Stimulated activated CD4-positive, alpha-beta T cell treated with anti-CD3 and anti-CD28 coated beads, TNF-alpha, amount 100 ng/mL, for 1 hour (primary cell): ENCODE results near the gene TM7SF2.

Source experiments
- DNase-seq, 3 donors: peaks; one replicate each; pipeline ENCODE4 v3.0.0-alpha.2; 2020; ENCODE audit warnings: low read depth in 3 of 3, low spot score in 1 of 3

TM7SF2 gene

DNA sequence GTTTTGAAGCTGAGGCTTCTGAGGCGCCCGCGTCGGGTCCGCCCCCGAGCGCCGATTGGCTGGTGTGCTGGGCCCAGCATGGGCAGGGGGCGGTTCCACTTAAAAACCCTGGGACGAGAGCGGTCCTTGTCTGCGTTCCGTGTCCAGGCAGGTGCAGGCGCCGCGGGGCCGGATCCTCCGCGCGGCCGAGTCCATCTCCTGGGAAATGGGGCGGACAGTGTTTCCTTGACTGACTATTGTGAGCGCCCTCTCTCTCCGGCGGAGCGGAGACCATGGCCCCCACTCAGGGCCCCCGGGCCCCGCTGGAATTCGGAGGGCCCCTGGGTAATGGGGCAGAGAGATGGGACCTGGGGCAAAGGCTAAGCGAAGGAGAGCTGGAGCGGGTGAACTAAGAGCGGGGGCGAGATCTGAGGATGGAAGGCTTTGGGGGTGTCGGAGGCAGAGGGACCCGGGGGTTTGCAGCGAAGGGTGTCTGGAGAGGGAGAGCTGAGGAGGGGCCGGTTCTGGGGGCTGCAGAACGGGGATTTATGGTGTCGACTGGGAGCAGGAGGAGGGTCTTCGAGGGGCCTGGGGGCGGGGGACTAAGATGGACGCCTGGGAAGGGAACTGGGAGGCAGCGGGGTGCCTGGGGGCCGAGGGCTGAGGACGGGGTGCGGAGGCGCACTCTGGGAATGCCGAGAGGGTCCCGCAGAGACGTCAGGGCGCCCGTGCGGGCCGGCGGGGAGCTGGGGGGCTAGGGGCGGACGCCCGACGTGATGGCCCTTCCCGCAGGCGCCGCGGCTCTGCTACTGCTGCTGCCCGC is at the start of gene TM7SF2:
TM7SF2 (plus strand) TSS at position 129 of the 802 bp plus-strand sequence; CDS start at position 273, 144 bp downstream.
- DNase-seq, result peak; percentile 86

DNA sequence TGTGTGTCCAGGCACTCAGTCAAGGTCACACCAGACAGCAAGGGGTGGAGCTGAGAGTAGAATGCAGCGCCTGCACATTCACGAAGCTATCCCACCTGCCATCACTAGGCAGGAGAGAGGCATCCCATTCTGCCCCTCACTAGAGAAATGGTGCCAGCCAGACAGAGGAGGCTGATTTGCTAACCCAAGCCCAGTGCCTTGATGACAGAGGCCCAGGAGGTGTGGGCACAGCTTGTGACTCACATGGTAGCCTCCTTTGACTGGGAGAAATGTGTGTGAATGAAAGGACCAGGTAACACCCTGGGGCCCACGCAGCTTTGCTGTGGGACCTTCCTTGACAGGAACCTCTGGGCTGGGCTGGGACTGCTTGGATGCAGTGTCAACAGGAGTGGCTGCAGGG is 48.1 kb upstream of the TM7SF2 start:
- DNase-seq, result no peak

DNA sequence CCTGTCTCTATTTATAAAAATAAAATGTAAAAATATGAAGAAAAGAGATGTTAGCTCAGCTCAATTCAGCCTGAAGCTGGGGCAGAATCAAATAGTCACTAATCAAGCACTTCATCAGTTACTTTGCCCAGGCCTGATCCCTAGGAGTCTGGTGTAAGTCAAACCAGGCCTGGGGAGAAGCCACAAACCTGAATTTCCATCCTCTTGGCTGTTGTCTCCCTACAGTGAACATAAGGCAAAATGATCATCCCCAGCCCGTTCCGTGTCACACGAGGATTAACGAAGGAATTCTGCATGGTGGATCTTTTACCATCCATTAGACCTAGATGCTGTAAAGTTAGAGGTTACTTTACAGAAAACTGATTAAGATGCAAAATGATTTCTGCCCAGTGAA is 46.8 kb upstream of the TM7SF2 start:
- DNase-seq, result no peak

DNA sequence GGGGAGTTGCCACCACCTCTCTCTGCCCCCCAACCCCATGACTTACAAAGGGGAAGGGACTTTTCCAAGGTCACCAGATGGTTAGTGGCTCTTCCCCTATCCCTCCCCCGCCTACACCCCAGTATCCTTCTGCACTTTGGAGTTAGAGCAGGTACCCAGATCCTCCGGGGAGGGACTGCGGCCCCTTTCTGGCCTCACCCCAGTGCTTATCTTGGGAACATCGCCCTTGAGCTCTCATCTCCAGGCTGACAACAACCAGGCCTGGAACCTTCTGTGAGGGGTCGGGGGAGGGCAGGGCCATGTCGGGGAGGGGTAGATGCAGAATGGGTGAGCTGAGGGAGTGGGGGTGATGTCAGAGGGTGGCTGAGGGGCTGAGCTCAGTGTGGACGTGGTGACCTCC is 45.8 kb upstream of the TM7SF2 start:
- no peak for DNase-seq

DNA sequence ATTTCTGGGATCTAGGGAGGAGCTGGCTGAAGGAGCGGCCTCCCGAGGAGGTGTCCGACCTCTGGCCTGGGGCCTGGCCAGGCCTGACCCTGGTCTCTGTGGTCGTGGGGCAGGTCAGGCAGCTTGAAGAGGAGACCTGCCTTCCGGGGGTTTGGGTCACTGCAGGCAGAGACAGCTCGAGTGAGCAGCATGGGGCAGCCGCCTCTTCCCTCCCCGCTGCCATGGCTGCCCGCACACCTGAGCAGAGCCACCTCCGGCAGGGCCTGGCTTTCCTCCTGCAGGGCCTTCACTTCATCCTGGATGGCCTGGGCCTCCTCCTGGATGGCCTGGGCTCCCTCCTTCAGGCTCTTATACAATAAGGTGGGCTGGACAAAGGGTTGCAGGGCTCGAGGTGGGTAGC is 45.4 kb upstream of the TM7SF2 start:
- DNase-seq, result no peak

DNA sequence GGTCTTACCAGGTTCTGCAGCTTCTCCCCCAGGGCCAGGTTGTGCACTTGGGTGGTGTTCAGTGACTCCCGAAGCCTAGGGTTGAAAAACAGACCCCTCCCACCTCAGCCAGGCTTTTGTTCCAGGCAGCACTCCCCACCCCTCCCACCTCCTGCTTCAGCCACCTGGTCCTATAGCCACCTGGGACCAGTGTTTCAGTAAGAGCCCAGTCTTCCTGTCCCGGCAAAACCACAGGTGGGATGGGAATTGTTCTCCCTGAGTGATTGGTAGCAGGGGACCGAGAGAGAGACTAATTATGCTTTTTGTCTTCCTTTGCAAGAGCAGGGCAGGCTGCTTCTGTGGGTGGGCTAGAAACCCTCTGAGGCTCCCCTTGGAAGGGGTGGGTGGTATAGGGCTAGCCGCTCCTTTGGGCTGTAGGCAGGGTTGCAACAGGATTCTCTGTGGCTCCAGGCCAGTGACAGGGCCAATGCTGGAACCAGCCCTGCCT is 44.8 kb upstream of the TM7SF2 start:
- DNase-seq, result no peak

DNA sequence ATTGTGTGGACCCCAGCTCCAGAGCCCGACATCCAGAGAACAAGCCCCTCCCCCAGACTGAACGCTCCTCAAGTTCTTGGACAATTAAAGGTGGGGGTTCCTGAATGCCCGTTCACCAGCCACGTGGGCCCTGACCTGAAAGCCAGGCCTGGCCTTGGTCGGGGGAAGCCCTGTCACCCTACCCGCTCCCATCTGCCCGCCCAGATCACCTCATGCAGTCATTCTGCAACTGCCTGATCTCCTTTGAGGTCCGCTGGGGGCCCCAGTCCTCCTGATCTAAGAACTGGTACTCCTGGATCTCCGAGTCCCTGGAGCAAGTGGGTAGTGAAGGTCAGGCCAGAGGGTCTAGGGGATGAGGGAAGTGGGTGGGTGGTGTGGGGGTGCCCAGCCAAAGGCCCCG is 44.2 kb upstream of the TM7SF2 start:
- no peak for DNase-seq

DNA sequence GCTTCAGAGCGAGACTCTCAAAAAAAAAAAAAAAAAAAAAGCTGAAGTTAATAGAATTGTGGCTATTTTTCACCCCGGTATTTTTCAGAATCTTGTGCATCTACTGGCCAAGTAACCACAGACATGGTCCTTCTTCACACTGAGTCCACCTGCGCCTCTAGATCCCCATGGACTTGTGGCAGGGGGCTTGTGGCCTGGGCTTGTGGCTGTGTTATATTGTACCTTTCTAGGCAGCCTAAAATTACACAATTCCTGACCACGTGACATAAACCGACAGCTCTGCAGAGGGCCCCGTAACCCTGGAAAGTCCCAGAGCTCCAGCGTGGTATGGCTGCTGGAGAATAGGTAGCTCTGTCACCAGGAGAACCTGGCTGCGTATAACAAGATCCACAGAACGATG is 42.5 kb upstream of the TM7SF2 start:
- no peak for DNase-seq

DNA sequence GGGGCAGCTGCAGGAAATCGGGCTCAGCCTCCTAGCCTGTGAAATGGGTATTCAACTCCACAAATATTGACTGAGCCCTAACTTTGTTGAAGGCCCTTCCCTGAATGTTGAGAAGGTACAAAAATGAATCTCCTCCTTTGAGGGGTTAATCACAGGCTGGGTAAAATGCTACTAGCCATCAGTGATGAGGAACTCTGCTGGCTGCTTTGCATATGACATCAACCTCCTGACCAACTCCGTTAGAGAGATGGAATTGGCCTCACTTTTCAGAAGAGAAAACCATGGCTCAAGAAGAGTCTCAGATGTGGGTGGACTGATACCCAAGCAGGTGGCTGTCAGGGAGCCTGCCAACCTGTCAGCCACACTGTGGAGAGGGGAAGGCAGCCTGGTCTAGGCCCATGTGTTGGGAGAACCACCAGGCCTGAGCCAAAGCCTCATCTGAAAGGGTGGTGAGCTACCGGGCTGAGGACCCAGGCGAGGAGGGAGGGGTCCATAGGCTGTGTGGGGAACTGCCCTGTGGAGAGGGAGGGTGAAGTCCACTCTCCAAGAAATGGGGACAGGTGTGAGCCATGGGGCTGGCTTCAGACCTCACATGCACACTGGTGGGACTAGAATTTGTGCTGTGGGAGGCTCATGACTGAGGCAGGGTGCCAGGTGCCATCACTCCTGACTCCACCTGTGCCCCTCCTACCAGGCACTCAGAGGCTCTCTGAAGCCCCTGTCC is 39.6 kb upstream of the TM7SF2 start:
- DNase-seq, result no peak

DNA sequence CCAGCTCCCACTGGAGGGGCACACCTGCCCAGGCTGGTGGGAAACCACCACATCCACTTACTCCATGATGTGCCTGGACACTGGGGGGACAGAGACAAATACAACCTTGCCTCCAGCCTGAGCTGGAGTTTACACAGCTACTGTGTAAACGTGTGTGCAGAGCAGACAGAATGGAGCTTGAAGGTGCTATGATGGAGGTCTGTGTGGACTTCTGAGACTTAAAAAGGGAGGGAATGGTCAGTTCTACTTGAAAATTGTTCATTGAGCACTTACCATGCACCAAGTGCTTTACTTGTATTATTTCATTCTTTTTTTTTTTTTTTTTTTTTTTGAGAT is 39.1 kb upstream of the TM7SF2 start:
- no peak for DNase-seq

DNA sequence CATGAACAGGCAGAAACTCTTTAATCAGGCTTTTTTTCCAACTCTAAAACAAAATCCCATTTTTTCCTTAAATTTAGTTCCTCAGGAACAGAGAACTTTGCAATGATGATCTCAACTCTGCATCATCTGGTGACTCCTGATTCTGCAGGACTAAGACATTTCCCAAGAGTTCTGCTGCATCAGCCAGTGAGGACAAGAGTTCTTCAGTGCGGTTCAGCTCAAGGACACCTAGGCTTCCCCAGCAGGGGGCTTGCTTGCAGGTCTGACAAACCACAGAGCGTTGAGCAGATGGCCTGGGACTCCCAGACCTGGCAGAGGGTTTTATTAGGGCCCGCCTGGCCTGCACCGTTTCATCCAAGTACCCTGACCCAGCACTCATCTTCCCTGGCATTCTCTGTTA is 34.2 kb upstream of the TM7SF2 start:
- DNase-seq, result no peak

DNA sequence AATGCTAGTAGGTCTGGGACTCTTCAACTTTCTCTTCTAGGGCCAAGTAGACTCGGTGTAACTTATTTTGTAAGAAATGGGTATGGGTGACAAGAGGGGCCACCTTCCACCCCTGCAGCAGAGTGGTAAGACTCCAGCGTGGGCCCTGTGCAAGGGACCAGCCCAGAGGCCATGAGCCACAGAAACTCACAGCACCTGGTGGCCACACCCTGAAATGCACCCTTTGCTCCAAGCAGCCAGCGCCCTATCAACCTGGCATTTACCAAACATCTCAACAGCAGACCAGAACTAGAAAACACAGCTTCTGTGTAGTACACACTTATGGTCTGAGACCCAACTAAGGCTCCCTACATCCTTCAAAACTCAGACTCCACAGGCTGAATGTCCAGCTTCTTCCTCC is 33.5 kb upstream of the TM7SF2 start:
- DNase-seq, result peak; percentile 29 to 59 (median 58)

DNA sequence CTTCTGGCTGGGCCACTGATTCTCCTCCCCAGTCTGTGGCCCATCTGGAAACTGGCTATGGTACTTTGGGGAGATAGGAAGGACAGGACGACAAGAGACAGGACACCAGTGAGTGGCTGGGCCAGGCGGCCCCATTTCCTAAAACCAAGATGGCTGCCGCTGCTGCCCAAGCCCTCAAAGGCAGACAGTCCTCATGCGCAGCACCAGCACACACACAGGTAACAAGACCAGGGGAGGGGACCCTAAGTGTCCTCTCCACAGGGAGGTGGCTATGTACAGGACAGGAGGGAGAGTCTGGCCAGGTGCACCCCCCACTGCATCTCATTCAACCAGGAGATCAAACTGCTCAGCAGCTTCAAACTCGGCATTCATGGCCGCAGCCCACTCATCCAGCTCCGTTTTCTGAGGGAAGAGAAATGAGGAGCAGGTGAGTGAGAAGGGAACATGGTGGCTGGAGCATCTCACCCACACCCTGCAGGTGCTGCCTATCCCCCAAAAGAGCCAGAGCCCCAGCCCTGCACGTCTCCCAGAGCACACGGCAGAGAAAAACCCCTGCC is 32.8 kb upstream of the TM7SF2 start:
- DNase-seq, result no peak

DNA sequence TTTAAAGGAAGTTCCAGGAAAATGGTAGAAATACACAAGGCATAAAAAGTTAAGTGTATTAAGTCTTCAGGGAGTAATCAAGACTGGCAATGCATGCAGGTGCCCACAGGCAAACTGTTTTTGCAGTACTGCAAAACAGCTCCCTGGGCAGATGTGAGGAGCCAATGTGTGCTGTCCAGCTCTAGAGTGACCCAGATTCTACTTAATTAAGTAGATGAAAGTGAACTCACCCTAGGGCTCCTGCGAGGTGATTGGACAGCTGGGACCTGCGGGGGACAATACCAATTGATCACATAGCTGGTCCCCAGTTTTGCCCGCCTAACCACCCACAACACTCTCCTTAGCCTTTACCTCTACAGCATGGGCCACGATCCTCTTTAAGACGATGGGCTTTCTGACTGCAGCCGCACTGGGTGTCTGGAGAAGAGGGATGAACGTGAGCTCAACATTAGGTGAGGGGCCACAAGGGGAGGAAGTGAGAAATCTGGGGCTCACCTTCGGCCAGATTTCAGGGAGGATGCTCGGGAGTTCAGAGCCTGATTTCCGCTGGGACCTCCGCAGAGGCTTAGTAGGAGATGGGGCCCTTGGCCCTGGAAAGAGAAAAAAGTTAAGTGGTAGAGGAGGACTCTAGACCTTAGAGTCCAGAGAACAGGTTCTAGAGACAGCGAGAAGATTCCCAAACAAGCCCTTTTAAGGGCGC is 28.4 kb upstream of the TM7SF2 start:
- DNase-seq, result no peak

DNA sequence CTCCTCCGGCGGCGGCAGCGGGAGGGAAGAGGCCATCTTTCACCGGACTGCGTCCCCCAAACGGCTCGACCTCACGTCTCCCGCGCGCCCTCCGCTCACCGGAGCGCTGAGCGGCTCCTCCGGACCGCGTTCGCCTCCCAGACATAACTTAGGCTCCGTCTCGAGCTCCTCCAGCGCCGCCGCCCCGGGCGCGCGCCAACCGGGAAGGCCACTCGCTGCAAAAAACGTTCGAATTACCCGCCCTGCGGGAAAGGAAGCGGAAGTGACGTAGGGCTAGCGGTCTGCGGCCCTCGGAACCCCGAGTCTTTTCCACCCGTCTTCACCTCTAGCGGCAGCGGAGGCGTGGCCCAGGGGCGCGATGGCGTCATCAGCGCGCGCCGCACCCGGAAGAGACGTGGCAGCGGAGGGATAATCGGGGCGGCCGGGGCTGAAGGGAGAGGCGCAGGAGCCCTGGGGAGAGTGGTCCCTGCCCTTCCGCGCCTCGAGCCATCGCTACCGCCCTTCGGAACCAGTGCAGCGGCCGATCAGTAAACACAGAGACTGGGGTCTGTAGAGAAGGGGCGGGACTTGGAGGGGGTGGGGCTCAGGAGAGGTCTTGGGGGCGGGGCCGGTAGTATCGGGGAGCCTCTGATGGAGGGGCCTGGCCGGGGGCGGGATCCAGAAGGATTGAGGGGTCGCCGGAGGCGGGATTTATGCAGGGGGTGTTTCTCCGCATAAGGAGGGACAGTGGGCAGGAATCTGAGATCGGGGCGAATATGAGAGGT is 27.7 kb upstream of the TM7SF2 start, which contains the start of the genes CDCA5 and ZFPL1:
CDCA5 (minus strand) TSS at position 207 of the 764 bp plus-strand sequence; CDS start at position 145, 62 bp downstream.
ZFPL1 (plus strand) TSS at position 389 of the 764 bp plus-strand sequence. CDS start 477 bp downstream, outside the sequence.
- DNase-seq, result peak; percentile 89 to 93 (median 90)

DNA sequence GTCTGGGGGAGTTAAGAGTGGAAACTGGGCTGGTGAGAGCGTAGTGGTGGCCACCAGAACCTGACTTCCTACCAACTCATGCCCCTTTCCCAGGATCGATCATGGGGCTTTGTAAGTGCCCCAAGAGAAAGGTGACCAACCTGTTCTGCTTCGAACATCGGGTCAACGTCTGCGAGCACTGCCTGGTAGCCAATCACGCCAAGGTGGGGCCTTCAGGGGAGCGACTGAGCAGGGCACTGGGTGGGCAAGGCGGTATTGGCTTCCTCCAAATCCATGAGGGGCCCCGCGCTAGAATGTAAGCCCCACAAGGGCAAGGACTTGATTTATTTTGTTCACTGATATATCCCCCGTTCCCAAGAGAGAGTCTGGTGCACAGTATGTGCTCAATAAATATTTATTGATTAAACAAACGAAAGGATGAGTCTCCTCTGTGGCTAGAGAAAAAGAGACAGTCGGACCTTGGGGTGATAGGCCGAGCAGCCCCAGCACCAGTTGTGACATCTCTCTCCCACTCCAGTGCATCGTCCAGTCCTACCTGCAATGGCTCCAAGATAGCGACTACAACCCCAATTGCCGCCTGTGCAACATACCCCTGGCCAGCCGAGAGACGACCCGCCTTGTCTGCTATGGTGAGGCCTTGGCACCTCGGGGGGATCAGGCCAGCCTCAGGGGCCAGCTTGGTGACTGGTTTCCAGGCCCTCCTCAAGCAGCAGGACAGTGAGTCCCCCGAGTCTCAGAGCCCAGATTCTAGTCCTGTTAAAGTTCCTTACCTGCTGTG is 26.9 kb upstream of the TM7SF2 start:
- DNase-seq, result no peak

DNA sequence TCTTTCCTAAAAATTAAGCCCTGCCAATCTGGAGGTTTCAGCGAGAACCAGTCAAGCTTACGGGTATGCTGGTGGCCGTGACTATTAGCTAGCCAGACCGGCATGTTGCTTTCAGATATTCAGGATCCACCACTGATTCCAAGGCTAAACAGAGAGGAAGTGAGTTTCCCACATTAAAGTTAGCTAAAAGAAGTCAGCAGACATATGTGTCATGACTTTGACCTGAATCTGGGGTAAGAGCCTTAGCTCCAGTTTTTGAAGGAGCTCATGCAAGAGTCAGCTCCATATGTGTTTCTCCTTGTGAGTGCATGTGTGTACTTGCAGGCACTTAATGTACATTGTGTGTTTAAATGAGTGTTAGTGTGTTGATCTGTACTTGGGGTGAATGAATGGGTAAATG is 26.2 kb upstream of the TM7SF2 start:
- DNase-seq, result no peak

DNA sequence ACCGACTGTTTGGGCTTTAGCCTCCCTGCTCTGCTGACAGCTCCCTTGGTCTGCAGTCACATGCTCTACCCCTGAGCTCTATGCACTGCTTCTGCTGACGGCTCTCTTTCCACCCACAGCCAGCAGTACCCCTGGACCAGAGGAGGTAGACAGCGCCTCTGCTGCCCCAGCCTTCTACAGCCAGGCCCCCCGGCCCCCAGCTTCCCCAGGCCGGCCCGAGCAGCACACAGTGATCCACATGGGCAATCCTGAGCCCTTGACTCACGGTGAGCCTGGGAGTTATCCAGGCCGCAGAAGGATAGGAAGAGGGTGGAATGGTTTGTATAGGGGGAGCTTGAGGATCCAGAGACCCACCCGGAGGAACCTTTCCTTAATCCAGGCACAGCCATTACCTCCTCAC is 24.9 kb upstream of the TM7SF2 start:
- DNase-seq, result no peak

DNA sequence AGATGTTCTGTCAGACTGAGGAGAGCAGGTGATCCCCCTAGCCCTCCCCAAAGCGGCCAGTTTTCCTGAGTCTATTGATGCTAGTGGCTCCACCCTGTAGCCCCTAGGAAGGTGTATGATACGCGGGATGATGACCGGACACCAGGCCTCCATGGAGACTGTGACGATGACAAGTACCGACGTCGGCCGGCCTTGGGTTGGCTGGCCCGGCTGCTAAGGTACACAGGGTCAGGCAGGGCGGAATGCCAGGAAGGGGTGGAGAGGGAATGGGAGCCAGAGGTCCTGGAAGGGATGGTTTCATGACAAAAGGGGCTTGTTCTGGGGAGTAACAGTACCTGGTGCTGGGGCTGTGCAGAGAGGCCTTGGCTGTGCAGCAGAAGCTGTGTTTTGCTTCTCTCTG is 24.5 kb upstream of the TM7SF2 start:
- DNase-seq, result no peak

DNA sequence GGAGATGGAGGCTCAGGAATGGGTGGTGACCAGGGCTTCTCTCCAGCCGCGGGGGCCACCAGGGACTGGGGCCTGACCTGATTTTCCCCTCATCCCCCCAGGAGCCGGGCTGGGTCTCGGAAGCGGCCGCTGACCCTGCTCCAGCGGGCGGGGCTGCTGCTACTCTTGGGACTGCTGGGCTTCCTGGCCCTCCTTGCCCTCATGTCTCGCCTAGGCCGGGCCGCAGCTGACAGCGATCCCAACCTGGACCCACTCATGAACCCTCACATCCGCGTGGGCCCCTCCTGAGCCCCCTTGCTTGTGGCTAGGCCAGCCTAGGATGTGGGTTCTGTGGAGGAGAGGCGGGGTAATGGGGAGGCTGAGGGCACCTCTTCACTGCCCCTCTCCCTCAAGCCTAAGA is 23.8 kb upstream of the TM7SF2 start:
- DNase-seq, result no peak
